HL-60 (cell line): ENCODE data around the gene HARS1.

Source experiments
- CTCF ChIP-seq: IDR thresholded peaks from one replicate; pipeline ENCODE4 v1.5.1; 2011; ENCODE audit warnings: low read length, control low read depth, inconsistent platforms; ENCODE audit not compliant: insufficient read depth
- POLR2AphosphoS5 ChIP-seq: IDR thresholded peaks from 2 replicates; pipeline ENCODE4 v1.6.1; 2012; ENCODE audit warnings: low read depth

- TF ChIP-seq CTCF (no peak), POLR2AphosphoS5 (no peak)
Observed at GRCh38 chr5:140633021-140633471, 58.1 kb downstream of the HARS1 start, which contains the start of gene CD14.
